DMS 273 (cell line): ENCODE measurements around the gene PKP1.

Experiments
- DNase-seq: peaks from one replicate; lab custom pipeline; 2025; ENCODE audit not compliant: unreplicated experiment; lab: John Stamatoyannopoulos, UW

PKP1 gene

GRCh38 chr1:201307760-201308499, 24.6 kb downstream of the PKP1 start:
- no peak for DNase-seq

DNA sequence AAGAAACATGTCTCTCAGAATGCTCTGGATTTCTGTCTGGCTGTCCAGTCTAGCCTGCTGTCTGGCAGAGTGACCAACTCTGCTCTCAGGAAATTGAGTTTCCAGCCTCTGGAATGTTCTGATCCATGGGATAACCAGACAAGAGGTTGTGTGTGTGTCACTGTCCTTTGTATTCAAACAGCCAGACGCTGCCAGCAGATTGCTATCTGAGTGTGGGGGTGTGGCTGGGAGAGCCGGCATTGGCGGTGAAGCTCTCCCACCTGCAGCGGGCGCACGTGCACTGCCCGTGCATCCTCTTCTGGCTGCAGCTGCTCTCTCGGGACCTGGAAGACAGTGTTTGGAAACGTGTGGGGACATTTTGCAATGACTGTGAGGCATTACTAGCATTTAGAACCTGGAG, 26.1 kb downstream of the PKP1 start:
- DNase-seq = peak; percentile 84

- DNase-seq = no peak
Measured at GRCh38 chr1:201310251-201310985, 27.1 kb downstream of the PKP1 start.

DNA sequence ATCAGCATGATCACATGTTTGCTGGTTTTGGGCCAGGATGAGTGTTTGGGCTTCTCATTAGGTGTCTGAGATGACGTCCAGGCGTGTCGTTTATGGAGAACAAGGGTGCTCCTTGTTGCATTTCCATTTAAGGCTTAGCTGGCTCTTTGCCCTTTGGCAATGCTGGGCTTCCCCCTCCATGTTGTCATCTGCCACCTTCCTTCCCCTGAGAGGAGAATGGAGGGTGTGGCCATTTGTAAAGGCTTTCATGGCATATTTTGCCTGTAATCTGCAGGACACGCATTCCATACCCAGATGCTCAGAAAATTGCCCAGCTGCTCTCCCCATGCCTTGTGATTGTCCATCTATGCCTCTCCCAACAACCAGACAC, 27.7 kb downstream of the PKP1 start:
- peak; percentile 82 for DNase-seq

- no peak for DNase-seq
Measured at GRCh38 chr1:201311356-201312011, 28.2 kb downstream of the PKP1 start.

GRCh38 chr1:201312298-201312697, 29.0 kb downstream of the PKP1 start:
- no peak for DNase-seq

GRCh38 chr1:201313086-201313485, 29.8 kb downstream of the PKP1 start:
- DNase-seq = peak; percentile 48

DNA sequence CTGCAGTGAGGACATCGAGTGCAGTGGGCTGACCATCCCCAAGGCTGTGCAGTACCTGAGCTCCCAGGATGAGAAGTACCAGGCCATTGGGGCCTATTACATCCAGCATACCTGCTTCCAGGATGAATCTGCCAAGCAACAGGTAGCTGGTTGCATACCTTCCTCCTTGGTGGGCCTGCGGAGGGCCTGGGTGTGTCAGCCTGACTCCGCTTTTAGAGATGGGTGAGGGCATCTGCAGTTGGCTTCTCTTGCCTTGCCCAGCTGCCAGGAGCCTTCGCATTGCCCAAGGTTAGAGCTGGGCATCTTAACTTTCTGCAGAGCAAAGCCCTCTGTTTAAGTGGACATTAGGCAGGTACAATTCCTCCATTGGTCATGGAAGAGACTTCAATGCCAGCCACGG, 33.2 kb downstream of the PKP1 start:
- no peak for DNase-seq

DNA sequence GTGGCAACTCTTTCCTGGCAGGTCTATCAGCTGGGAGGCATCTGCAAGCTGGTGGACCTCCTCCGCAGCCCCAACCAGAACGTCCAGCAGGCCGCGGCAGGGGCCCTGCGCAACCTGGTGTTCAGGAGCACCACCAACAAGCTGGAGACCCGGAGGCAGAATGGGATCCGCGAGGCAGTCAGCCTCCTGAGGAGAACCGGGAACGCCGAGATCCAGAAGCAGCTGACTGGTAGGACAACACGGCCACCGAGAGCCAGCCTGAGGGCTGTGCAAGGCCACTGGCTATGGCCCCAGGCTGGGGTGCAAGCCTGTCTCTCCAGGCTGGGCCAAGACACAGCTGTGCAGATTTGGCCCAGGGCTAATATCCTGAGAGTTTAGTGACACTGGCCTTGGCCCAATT, 34.2 kb downstream of the PKP1 start:
- DNase-seq = no peak

GRCh38 chr1:201318504-201319340, 35.4 kb downstream of the PKP1 start:
- no peak for DNase-seq

GRCh38 chr1:201319631-201320030, 36.3 kb downstream of the PKP1 start:
- no peak for DNase-seq

GRCh38 chr1:201320168-201320788, 37.0 kb downstream of the PKP1 start:
- DNase-seq = no peak

DNA sequence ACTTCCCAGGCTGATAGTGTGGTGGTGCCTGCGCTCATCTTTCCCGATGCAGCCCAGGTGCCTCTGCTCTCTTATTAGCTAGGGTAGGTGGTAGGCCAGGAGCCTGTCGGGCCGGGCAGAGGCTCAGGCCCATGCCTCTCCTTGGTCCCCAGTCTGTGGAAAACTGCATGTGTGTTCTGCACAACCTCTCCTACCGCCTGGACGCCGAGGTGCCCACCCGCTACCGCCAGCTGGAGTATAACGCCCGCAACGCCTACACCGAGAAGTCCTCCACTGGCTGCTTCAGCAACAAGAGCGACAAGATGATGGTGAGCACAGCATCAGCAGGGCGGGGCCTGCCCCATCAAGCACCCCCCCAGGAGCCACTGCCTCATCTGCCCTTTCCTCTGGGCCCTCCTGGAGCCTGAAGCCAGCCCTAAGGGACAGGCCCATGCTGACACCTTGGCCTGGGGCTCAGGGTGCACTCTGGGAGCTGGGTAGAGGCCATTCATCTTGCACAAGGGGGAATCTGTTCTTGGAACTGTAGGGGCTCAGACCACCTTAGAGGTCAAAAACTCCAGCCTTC, 38.6 kb downstream of the PKP1 start:
- DNase-seq = no peak

DNA sequence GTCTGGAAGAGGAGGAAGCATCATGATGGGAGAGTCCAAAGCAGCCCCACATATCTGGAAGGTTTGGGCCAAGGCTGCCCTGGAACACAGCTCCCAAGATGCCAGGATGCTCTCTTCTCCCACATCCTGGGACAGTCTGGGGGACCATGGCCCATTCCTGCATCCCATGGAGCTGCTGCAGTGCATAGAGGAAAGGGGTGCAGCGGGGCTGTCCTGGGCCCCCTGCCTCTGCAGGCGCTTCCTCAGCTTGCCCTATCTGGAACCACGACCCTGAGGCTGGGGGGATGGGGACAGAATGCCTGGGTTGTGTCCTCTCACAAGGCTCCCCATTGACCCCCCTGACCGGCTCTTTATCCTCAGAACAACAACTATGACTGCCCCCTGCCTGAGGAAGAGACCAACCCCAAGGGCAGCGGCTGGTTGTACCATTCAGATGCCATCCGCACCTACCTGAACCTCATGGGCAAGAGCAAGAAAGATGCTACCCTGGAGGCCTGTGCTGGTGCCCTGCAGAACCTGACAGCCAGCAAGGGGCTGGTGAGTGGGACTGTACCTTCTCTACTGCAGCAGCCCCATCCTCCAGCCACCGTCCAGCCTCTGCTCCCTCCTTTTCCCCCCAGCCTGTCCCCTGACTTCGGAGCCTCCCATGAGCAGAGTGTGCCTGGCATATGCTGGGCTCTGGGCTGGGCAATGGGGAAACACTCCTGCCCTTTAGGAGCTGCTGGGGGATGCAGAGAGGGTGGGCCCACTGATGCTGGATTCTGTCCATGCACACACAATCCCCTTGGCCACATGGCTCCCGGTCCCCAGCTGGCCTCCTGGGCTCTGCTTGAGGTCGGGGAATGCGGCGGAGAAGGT, 39.6 kb downstream of the PKP1 start:
- no peak for DNase-seq

DNA sequence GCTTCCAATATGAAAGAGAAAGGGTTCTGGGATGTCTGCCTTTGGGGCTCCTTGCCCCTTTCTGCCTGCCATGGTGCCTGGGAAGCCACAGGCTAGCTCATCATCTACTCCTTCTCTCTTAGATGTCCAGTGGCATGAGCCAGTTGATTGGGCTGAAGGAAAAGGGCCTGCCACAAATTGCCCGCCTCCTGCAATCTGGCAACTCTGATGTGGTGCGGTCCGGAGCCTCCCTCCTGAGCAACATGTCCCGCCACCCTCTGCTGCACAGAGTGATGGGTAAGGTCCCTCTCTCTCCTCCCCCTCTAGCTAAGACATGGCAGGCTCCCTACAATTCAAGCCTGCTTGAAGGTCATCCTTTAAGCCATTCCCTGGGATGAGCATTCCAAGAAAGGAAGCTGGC, 41.0 kb downstream of the PKP1 start:
- DNase-seq = no peak

GRCh38 chr1:201324821-201325677, 41.7 kb downstream of the PKP1 start:
- no peak for DNase-seq

- DNase-seq = no peak
Measured at GRCh38 chr1:201325678-201326060, 42.4 kb downstream of the PKP1 start.

- no peak for DNase-seq
Measured at GRCh38 chr1:201326710-201327109, 43.4 kb downstream of the PKP1 start.
